HG03280 (cell line): ENCODE data around the gene UBB.

ENCODE experiments used
- ATAC-seq: cut with Tn5 transposase; IDR thresholded peaks from one replicate; pipeline ENCODE4 v1.9.1; 2021; ENCODE audit warnings: mild to moderate bottlenecking, moderate library complexity; ENCODE audit not compliant: unreplicated experiment

UBB gene

DNA sequence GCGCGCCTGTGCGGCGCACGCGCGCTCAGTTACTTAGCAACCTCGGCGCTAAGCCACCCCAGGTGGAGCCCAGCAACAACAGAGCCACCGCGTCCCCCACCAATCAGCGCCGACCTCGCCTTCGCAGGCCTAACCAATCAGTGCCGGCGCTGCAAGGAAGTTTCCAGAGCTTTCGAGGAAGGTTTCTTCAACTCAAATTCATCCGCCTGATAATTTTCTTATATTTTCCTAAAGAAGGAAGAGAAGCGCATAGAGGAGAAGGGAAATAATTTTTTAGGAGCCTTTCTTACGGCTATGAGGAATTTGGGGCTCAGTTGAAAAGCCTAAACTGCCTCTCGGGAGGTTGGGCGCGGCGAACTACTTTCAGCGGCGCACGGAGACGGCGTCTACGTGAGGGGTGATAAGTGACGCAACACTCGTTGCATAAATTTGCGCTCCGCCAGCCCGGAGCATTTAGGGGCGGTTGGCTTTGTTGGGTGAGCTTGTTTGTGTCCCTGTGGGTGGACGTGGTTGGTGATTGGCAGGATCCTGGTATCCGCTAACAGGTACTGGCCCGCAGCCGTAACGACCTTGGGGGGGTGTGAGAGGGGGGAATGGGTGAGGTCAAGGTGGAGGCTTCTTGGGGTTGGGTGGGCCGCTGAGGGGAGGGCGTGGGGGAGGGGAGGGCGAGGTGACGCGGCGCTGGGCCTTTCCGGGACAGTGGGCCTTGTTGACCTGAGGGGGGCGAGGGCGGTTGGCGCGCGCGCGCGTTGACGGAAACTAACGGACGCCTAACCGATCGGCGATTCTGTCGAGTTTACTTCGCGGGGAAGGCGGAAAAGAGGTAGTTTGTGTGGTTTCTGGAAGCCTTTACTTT lies at the start of gene UBB:
TSS of gene UBB (plus strand) at position 452 of the 856 bp plus-strand sequence. CDS start 817 bp downstream, outside the sequence.
- ATAC-seq: peak; percentile 91

DNA sequence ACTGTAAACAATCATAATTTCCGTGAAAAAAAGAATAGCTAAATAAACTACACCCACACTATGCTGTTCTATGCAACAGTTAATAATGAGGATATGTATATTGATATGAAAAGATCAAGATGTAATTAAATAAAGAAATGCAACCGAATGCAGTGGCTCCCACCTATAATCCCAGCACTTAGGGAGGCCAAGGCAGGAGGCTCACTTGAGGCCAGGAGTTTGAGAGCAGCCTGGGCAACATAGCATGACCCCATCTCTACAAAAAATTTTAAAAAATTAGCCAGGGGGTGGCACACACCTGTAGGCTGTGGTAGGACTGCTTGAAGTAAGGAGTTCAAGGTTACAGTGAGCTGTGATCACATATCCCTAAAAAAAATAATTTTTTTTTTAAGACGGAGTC lies 42.5 kb upstream of the UBB start:
- no peak for ATAC-seq

DNA sequence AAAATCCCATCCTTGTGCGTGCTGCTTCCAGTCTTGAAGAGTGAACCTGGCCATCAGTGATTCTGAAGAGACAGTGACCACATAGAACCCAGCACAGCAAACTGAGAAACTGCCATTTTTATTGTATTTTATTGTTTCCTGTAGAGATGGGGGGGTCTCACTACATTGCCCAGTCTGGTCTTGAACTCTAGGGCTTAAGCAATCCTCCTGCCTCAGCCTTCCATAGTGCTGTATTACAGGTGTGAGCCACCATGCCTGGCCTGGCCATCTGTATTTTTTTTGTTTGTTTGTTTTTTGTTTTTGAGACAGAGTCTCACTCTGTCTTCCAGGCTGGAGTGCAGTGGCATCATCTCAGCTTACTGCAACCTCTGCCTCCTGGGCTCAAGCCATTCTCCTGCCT lies 41.5 kb upstream of the UBB start:
- no peak for ATAC-seq

DNA sequence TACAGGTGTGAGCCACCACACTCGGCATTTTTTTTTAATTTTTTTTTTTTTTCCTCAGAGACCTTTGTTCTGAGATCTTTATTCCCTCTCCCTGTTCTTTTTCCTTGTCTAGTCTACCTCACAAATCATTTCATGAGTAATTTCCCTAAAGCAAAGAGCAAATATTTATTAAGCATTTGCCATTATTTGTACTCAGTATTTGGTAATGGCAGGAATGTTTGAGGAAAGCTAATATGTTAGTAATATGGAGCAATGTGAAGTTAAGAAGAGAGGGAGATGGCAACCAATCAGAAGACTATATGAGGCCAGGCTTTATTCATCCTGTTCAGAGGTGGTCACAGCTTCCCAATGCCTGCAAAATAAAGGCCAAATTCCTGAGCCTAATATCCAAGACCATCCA lies 40.9 kb upstream of the UBB start:
- no peak for ATAC-seq

DNA sequence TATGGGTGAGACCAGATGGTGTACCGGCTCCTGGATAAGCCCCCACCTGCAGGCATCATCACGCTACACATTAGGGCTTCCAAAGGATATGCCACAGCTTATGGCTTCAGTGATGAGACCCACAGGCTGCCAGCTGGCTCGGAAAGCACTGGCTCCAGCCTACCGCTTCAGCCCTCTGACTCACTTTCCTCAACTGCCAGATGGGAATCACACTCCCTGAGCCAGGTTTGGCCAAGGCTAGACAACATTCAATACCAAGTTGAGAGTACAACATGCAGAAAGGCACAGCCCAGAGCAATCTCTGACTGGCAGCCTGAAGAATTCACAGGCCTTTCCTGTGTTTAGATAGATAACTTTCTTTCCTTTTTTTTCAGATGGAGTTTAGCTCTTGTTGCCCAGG lies 37.9 kb upstream of the UBB start:
- ATAC-seq: no peak

DNA sequence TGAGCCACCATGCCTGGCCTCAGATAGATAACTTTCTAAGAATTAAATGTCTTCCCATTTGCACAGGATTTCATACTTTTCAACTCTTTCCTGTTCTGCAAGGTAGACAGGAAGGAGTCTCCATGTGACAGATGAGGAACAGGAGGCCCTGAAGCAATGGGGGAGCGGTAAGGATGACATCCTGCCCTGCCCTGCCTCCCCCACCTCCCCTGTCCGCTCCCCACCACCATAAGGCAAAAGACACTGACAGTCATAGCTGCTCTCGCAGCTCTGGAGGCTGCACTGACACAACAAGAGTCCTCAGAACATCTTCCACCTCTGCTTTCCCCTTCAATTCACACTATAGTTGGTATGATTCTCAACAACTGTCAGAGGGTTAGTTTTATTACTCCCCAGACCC lies 37.3 kb upstream of the UBB start:
- no peak for ATAC-seq

DNA sequence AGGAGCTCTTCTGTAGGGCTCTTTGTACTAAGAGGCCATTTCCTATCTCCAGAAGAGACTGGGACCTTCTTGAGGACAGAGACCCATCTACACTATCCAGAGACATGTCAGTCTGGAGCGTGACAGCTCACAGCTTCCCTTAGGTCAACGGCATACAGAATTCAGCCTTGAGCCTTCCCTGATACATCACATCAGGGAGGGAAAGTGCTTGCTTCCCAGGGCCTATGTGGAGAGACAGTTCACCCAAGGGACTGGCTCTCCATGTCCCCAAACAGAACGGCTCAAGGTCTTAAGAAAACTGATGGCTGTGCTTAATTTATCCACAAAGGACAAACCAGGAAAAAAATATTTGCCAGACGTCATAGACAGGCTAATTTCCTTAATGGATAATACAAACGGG lies 35.3 kb upstream of the UBB start:
- no peak for ATAC-seq

DNA sequence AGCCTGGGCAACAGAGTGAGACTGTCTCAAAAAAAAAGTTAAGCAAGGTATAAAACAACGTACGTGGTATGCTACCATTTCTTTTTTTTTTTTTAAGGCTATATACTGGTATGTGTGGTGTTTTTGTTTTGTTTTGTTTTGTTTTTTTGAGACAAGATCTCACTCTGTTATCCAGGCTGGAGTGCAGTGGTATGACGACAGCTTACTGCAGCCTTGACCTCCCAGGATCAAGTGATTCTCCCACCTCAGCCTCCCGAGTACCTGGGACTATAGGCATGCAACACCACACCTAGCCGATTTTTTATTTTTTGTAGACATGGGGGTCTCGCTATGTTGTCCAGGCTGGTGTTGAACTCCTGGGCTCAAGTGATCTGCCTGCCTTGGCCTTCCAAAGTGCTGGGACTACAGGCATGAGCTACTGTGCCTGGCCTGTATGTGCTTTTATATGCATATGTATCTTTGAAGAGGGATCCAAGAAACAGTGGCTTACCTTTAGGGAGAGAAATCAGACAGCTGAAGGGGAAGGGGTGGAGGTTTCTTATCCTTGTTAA lies 34.1 kb upstream of the UBB start:
- ATAC-seq: no peak

DNA sequence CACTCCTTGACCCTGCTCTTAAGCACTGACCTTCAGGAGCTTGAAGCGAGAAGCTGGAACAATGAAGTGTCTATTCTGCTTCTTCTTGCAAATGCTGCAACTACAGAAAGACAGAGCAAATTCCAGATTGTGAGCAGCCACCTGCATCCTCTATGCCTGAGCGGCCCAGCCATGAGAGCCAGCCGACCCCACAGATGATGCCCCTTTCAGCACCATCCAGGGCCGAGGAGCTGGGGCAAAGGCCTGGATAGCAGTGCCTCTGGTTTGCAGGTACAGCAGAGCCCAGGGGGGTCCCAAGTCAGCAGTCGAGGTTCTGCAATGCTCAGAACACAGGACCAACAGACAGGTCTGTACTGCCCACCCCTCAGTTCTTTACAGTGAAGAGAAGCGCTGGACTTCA lies 32.3 kb upstream of the UBB start:
- ATAC-seq: no peak

DNA sequence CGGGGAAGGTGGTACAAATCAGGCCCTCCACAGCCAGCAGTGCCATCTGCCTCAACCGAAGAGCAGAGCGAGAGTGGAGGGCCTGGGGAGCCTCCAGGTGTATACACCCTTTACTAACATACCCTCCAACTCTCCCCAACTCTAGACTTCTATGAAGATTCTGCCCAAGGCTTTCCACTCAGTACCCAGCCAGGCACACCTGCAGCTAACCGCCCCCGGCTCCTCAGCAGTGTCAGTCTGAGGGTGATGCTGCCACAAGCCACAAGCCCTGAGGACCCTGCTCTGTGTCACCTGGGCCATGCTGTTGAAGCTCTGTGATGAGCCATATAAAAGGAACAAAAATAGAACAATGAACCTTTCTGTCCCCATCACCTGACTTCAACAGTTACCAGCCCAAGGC lies 31.5 kb upstream of the UBB start:
- ATAC-seq: no peak

DNA sequence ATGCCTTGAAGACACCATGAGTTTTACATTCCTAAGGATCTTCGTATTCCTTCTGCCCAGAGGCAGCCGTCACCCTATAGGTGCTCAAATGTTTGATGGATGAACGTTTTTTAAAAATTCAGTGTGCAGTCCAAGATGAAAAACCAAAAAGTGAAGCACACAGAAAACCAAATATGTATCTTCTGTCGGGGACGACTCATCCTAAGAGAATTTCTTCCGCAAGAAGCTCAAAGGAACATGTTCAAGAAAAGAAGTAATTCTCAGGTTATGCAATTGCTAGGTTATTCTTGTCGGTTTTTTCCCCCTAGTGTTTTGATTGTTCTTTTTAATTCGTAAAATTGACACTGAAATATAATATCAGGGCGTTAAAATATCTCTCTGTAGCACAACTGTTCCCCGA lies 29.1 kb upstream of the UBB start:
- no peak for ATAC-seq

DNA sequence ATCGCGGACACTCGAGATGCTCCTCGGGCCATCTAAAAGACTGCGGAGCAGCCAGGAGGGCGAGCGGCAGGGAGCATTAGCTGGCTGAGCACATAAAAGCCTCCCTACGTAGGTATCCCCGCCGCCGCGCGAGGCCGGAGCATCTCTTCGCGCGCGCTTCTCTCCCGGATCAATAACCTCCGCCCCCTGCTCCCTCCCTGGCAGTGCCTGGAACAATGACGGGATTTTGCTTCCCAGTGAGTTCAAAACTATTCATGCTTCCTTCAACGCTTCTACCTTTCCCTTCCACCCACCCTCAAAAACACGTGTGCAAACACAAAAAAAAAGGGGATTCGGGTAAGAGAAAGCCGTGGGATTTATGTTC lies 28.6 kb upstream of the UBB start:
- ATAC-seq: no peak

DNA sequence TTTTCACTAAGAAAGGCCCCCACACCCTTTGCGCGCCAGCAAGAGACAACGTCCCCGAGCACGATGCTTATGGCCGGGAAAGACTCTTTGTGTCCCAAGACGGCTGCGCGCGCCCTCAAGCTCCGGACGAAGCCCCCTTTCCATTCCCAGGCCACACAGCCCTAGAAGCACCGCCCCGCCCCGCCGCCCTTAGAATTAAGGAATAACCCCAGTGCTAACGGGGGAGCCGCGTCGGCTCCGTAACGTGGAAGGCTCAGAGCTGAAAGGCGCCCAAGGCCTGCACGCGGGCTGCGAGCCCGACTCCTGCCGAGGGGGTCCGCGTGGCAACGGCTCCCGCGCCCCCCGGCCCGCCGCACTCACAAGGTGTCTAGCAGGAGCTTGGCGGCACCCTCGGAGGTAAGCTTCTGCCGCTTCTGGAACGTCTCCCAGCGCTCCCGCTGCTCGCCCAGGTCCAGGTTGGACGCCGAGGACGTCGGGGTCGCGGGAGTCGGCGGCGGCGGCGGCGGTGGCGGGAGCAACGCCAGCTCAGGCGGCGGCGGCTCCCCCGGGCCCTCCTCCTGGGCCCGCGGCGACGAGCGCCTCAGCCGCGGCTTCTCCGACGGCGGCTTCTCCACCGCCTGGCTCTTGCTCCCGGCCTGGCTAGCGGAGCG lies 28.1 kb upstream of the UBB start:
- peak; percentile 51 for ATAC-seq

DNA sequence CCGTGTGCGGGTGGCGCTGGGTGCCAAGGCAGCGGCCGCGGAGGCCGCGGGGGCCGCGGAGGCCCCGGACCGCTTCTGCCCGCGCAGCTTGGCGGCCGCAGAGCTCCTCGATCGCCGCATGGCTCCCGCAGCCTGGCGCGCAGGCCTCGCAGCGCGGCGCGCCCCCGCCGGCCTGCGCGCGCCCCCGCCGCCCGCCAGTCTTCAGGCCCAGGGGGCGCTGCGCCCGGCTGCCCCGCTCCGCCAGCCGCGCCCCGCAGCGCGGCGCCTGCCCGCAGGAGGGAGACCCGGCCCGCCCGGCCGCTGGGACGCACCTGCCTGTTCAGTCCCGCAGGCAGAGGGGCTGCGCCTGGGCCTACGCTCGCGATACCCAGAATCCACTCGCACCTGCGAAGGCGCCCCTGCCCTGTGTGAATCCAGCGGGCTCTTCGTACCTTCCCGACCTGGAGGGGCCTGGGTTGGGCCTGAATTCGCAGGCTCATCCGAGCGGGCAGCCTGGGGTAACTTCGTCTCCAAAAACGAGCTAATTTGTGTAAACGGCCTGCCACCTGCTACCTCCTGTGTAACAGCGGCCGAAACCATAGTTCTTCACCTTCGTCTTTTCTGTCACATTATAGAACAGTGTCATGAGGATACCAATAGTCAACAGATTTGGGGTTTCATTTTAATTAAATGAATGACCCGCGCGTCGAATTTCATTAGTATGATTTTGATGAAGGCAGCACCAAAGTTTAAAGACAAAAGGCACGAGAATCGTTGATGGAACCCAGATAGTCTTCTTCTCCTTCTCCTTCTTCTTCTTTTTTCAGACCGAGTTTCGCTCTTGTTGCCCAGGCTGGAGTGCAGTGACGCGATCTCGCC lies 27.3 kb upstream of the UBB start, which contains the start of gene CENPV:
TSS of gene CENPV (minus strand) at position 153 of the 858 bp plus-strand sequence. CDS start at position 120, 33 bp downstream.
- ATAC-seq: peak; percentile 77

DNA sequence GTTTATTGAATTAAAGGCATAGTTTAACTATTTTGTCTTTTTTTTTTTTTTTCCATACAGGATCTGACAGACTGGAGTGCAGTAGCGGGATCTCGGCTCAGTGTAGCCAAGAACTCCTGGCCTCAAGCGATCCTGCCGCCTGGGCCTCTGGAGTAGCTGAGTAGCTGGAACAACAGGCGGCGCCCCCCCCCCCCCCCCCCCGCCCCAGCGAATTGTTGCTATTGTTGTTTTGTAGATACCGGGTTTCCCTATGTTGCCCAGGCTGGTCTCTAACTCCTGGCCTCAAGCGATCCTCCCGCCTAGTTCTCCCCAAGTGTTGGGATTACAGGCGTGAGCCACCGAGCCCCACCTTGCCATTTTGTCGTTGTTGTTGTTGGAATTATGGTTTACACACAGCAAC lies 26.3 kb upstream of the UBB start:
- no peak for ATAC-seq

DNA sequence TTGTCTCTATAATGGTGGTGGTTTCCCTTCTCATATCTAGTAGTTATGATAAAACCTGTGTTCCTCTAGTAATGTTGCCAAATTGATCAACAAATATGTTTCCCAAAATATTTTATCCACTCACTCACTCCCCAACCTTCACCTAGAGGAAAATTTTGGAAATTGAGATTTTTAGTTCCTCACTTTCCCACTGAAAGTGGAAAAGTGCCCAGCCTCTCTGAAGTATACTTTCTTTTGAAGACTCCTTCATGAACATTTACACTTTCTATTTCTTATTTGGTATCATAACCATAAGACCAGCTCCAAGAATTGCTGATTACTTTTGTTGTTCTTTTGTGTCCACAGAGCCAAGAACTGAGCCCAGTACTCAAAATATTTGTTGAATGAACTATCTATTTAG lies 22.5 kb upstream of the UBB start:
- ATAC-seq: no peak

DNA sequence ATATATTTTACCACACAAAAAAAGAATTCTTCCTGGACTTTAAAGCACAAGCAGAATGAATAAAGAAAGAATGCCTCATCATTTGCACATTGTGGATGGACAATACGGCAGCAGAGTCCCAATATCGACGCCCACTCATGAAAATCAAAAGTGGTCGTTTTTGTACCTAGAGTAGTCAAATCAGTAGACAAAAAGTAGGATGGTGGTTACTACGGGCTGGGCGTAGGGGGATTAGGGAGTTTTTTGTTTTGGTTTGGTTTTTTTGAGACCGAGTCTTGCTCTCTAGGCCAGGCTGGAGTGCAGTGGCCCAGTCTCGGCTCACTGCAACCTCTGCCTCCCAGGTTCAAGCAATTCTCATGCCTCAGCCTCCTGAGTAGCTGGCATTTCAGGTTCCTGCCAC lies 19.0 kb upstream of the UBB start:
- no peak for ATAC-seq

DNA sequence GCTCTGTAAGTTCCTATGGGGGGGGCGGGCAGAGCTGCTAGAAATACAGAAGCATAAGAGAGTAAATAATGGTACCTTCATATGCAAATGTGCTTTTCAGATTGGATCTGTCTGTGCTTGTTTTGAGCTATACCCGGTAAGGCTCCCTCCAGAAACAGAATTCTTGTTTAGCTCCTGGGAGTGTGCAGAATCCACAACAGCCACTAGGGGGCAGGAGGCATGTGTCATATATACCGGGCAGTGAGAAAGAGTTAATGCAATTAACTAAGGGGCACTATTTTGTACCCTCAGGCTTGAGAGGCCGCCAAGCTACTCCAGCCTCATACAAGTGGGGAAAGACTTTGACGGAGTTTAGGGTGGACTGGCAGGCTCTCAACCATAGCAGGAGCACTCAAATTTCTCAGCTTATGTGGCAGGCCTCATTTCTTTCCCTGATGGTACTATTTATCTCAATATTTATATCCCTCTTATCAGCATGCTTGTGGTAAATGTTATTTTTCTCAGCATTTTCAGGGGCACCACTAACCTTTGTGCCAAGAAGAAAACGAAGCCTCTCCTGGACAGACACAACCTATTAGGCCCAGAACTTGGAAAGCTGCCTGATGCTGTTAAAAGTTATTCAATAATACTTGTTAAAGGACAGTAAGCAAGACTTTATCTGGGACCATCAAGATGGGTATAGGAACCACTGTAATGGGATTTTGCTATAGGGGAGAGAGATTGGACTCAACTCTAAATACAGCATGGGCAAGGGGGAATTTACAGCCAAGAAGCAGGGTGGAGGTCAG lies 16.9 kb upstream of the UBB start:
- ATAC-seq: peak; percentile 84

DNA sequence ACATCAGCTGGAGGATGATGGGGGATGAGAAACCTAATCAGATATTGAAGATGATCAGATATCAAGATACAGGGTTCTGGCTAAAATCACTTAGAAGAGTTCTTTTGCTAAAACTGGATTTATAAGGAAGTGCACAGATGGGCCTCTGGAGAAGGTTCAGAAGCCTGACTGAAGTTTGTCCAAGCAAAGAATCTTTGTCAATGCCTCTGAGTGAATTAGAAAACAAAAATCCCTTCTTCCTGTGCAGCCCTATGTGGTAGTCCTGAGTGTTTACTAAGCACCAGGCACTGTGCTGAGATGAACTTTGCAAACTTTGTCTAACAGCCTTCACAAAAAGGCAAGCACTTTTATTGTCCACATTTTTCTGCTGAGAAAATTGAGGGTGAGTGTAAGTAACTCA lies 16.3 kb upstream of the UBB start:
- no peak for ATAC-seq

DNA sequence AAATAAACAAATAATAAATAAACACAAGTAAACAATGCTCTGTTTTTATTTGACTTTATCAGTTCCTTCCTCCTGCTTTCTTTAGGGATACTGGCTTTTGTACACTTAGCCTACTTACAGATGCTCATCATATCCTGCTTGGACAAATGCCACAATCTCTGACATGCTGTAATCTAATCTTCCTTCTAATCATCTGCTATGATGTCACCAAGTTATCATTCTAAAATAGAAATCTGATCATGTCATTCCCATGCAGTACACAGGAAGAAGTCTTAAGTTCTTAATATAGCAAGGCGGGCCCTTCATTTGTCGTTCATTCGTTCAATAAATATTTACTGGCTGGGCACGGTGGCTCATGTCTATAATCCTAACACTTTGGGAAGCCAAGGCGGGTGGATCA lies 9.1 kb upstream of the UBB start:
- no peak for ATAC-seq
